Panc1 (cell line): ENCODE results near the gene CCT7. TPM values are rescaled to one million over a fixed set of nuclear protein-coding genes. Genes with fewer than 3 reads are reported as not detected.

Experiments used
- ATAC-seq: fragments of 200-7000 bp; cut with Tn5 transposase; 2 replicates; pipeline ENCODE4 v1.9.1; 2020; ENCODE audit warnings: mild to moderate bottlenecking, moderate library complexity
- BruUV-seq: library from RNA; stranded (reverse); fragments of 400-500 nt; replicated peaks from 2 replicates; lab custom pipeline; 2021; lab: Mats Ljungman, UMichigan
- CTCF ChIA-PET: fragments of 300-600 bp; sonication (Branson Sonifier 250); formaldehyde crosslinking; loops from one replicate; lab custom pipeline; 2022; ENCODE audit warnings: antibody characterized with exemption; lab: Charles Lee
- POLR2A ChIA-PET: fragments of 300-600 bp; sonication (Branson Sonifier 250); formaldehyde crosslinking; loops from one replicate; lab custom pipeline; 2022; ENCODE audit warnings: antibody characterized with exemption; lab: Charles Lee
- DNase-seq: peaks from one replicate; pipeline ENCODE4 v3.0.0-alpha.2; 2010; ENCODE audit warnings: low read depth, low spot score
- H3K27ac ChIP-seq: 2 replicates; pipeline ENCODE4 v1.5.1; 2011; ENCODE audit warnings: mild to moderate bottlenecking, low read length, inconsistent platforms
- H3K27me3 ChIP-seq: fragments of 200-500 bp; sonication (Bioruptor generic); 2 replicates; pipeline ENCODE4 v1.6.0; 2014; ENCODE audit warnings: low read length, inconsistent platforms; ENCODE audit not compliant: control insufficient read depth, insufficient read depth
- H3K36me3 ChIP-seq: fragments of 200-500 bp; sonication (Bioruptor generic); 2 replicates; pipeline ENCODE4 v1.5.1; 2014; ENCODE audit warnings: inconsistent platforms, mild to moderate bottlenecking, low read length, moderate library complexity; ENCODE audit not compliant: control insufficient read depth, insufficient read depth
- H3K4me1 ChIP-seq: 2 replicates; pipeline ENCODE4 v1.5.1; 2011; ENCODE audit warnings: inconsistent platforms, mild to moderate bottlenecking, low read length, moderate library complexity; ENCODE audit not compliant: control insufficient read depth, insufficient read depth
- H3K4me3 ChIP-seq, 2 experiments: 2 replicates each; pipeline ENCODE4 v1.5.1; 2011 to 2012; ENCODE audit warnings: low read depth in 2 of 2, low read length in 2 of 2, mild to moderate bottlenecking in 2 of 2, inconsistent platforms in 1 of 2, moderate library complexity in 1 of 2
- H3K9me3 ChIP-seq: fragments of 200-500 bp; sonication (Bioruptor generic); 2 replicates; pipeline ENCODE4 v1.5.1; 2014; ENCODE audit warnings: low read depth, mild to moderate bottlenecking, inconsistent platforms, low read length, moderate library complexity; ENCODE audit not compliant: control insufficient read depth, insufficient read depth
- CTCF ChIP-seq: fragments of 450-650 bp; IDR thresholded peaks from 2 replicates; pipeline ENCODE4 v1.5.1; 2017; ENCODE audit warnings: mild to moderate bottlenecking
- POLR2AphosphoS5 ChIP-seq: IDR thresholded peaks from 2 replicates; pipeline ENCODE4 v1.6.1; 2012; ENCODE audit warnings: mild to moderate bottlenecking, low read depth, low read length, moderate library complexity
- SIN3A ChIP-seq: IDR thresholded peaks from 2 replicates; pipeline ENCODE4 v1.6.1; 2012; ENCODE audit warnings: low read depth, mild to moderate bottlenecking, low read length, moderate library complexity, borderline replicate concordance; ENCODE audit not compliant: insufficient read depth
- TCF7L2 ChIP-seq: IDR thresholded peaks from 2 replicates; pipeline ENCODE4 v1.6.1; 2011; ENCODE audit warnings: mild to moderate bottlenecking, low read depth, low read length, inconsistent platforms
- in situ Hi-C: cut with HindIII; loops from 2 replicates; pipeline ENCODE4 v1.10.0; 2016; ENCODE audit warnings: low sequenced_read_pairs, low pct_unique_long_range_greater_than_20kb
- intact Hi-C: fragments of 100-400 bp; cut with micrococcal nuclease; formaldehyde crosslinking; loops from one replicate; pipeline ENCODE4 v1.10.0; 2022; ENCODE audit not compliant: unreplicated experiment
- total RNA-seq: library from RNA; stranded (reverse); gene quantifications from one replicate; pipeline ENCODE4 v1.2.1, GENCODE V29; 2021; ENCODE audit not compliant: unreplicated experiment
- TF ChIP-seq, protein P1 (sequence below), 2 experiments: IDR thresholded peaks; 2 replicates each; pipeline ENCODE4 v1.6.1; 2011 to 2012; ENCODE audit warnings: low read depth in 2 of 2, control low read depth in 1 of 2, low read length in 1 of 2, mild to moderate bottlenecking in 1 of 2, moderate library complexity in 1 of 2; ENCODE audit not compliant: insufficient read depth in 1 of 2

CCT7 gene
- total RNA-seq, 1 experiment from 2014 or later = 426 TPM

- TF ChIP-seq POLR2AphosphoS5 (no peak), SIN3A (no peak), CTCF (no peak), TCF7L2 (no peak)
- TF ChIP-seq, protein P1, sequence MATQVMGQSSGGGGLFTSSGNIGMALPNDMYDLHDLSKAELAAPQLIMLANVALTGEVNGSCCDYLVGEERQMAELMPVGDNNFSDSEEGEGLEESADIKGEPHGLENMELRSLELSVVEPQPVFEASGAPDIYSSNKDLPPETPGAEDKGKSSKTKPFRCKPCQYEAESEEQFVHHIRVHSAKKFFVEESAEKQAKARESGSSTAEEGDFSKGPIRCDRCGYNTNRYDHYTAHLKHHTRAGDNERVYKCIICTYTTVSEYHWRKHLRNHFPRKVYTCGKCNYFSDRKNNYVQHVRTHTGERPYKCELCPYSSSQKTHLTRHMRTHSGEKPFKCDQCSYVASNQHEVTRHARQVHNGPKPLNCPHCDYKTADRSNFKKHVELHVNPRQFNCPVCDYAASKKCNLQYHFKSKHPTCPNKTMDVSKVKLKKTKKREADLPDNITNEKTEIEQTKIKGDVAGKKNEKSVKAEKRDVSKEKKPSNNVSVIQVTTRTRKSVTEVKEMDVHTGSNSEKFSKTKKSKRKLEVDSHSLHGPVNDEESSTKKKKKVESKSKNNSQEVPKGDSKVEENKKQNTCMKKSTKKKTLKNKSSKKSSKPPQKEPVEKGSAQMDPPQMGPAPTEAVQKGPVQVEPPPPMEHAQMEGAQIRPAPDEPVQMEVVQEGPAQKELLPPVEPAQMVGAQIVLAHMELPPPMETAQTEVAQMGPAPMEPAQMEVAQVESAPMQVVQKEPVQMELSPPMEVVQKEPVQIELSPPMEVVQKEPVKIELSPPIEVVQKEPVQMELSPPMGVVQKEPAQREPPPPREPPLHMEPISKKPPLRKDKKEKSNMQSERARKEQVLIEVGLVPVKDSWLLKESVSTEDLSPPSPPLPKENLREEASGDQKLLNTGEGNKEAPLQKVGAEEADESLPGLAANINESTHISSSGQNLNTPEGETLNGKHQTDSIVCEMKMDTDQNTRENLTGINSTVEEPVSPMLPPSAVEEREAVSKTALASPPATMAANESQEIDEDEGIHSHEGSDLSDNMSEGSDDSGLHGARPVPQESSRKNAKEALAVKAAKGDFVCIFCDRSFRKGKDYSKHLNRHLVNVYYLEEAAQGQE (IDR thresholded peaks at IDR 0.05; ENCODE audit: insufficient read depth in 1 of 2, low read depth in 2 of 2, low read length in 1 of 2) = no peak
- no peaks in the 10 kb centered on the region; the same call in 1 of the 2 replicates for H3K36me3 ChIP-seq
- H3K4me1 ChIP-seq = peaks cover 9% of the 10 kb centered on the region; the same call in 1 of the 2 replicates
- H3K9me3 ChIP-seq = no peaks in the 10 kb centered on the region
- BruUV-seq = no TSS peak
- CTCF ChIA-PET = interaction anchor here (0.6 kb wide), 1 partner anchor 331 kb away, joined by 3 read pairs; no protein-coding TSS in a partner anchor
- in situ Hi-C loops (no loop called here), intact Hi-C loops (no loop called here)
- no peak overlapping the region for H3K27ac ChIP-seq
- POLR2A ChIA-PET = no interaction called here
- H3K4me3 ChIP-seq = peak overlapping the region; percentile 68 to 73; a peak in 3 of 4 replicates
- peaks cover 2% of the 10 kb centered on the region; the same call in 1 of the 2 replicates for H3K27me3 ChIP-seq
- no peak for DNase-seq
- ATAC-seq = no peak
Measured at GRCh38 chr2:73285159-73285739, 51.1 kb downstream of the CCT7 start.

- H3K36me3 ChIP-seq = no peaks in the 10 kb centered on the region; the same call in 1 of the 2 replicates
- intact Hi-C loops = no loop called here
- ChIA-PET POLR2A (no interaction called here), CTCF (no interaction called here)
- TF ChIP-seq TCF7L2 (no peak), SIN3A (no peak), POLR2AphosphoS5 (no peak), CTCF (no peak)
- TF ChIP-seq, protein P1 (IDR thresholded peaks at IDR 0.05; ENCODE audit: insufficient read depth in 1 of 2, low read depth in 2 of 2, low read length in 1 of 2) = no peak
- no peak for ATAC-seq
- no peak overlapping the region for H3K27ac ChIP-seq
- no TSS peak for BruUV-seq
- DNase-seq = no peak
- H3K9me3 ChIP-seq = no peaks in the 10 kb centered on the region
- peaks cover 10% of the 10 kb centered on the region for H3K27me3 ChIP-seq
- in situ Hi-C loops = no loop called here
- peaks cover 9% of the 10 kb centered on the region; the same call in 1 of the 2 replicates for H3K4me1 ChIP-seq
- no peak overlapping the region for H3K4me3 ChIP-seq
Measured at GRCh38 chr2:73286134-73286655, 52.1 kb downstream of the CCT7 start.
